ENCODE data around the gene KLF18. TPM values are rescaled to one million over a fixed set of nuclear protein-coding genes. Genes with fewer than 3 reads are reported as not detected.

KLF18 gene
- total and polyA plus RNA-seq, 2 donors (not counting 3 experiments of a cell fraction or from before 2014, with no cell fraction given) = not detected

DNA sequence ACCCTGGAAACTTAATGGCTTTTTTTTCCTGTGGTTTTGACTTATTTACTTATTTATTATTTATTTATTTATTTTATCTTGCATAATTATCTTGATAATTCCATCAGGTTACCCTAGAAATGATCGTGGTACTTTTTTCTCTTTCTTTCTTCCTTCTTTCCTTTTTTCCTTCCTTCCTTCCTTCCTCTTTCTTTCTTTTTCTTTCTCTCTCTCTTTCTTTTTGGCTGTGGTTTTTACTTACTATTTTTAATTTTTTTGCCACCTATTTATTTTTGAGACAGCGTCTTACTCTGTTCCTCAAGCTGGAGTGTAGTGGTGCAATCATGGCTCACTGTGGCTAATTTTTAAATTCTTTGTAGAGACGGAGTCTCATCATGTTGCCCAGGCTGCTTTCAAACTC lies 6.2 kb upstream of the KLF18 start:
- Histone ChIP-seq H3K36me3 (ENCODE audit: control insufficient read depth in 2 of 2, extremely low read depth in 1 of 2, insufficient read depth in 2 of 2, low read length in 2 of 2) (no peaks in the 10 kb centered on the region), H3K4me2 (ENCODE audit: insufficient read depth, low read length) (no peak overlapping the region), H3K27me3 (ENCODE audit: control insufficient read depth in 2 of 2, insufficient read depth in 2 of 2, low read length in 2 of 2) (peaks cover 0 to 4% of the 10 kb centered on the region in 2 experiments), H4K20me1 (replicated peaks; ENCODE audit: control insufficient read depth, extremely low read depth, insufficient read depth, low read length) (no peaks in the 10 kb centered on the region), H3K9me1 (replicated peaks; ENCODE audit: control insufficient read depth, extremely low read depth, insufficient read depth, low read length) (no peaks in the 10 kb centered on the region), H2AFZ (ENCODE audit: low read depth, low read length) (no peak overlapping the region), H3K4me3 (replicated peaks in 1 of 3; ENCODE audit: insufficient read depth in 1 of 3, low read depth in 1 of 3, low read length in 3 of 3) (no peak overlapping the region), H3K9ac (replicated peaks; ENCODE audit: extremely low read depth, insufficient read depth, low read length) (no peak overlapping the region), H3K79me2 (ENCODE audit: control insufficient read depth, insufficient read depth, low read length) (no peaks in the 10 kb centered on the region), H3K4me1 (ENCODE audit: control insufficient read depth, extremely low read depth, insufficient read depth, low read length) (no peaks in the 10 kb centered on the region), H3K9me3 (replicated peaks; ENCODE audit: control insufficient read depth, insufficient read depth, low read length) (no peaks in the 10 kb centered on the region), H3K27ac (ENCODE audit: insufficient read depth, low read depth, low read length) (no peak overlapping the region)
- DNase-seq (ENCODE audit: low read depth, low spot score) (no peak), FAIRE-seq (no peak)
- dilution Hi-C loops (cut with MboI; ENCODE audit: extremely low pct_ligation_motif_present, low sequenced_read_pairs) = no loop called here
- no TSS peak for BruUV-seq (replicated peaks)
- intact Hi-C loops (cut with micrococcal nuclease) = no loop called here
- no peak for TF ChIP-seq GATA2 (IDR thresholded peaks at IDR 0.05; ENCODE audit: insufficient read depth, insufficient read length, low read depth, low read length)
- TF ChIP-seq, protein P1, sequence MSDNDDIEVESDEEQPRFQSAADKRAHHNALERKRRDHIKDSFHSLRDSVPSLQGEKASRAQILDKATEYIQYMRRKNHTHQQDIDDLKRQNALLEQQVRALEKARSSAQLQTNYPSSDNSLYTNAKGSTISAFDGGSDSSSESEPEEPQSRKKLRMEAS (IDR thresholded peaks at IDR 0.05; ENCODE audit: insufficient read depth, insufficient read length) = no peak
- TF ChIP-seq FOS (IDR thresholded peaks at IDR 0.05; ENCODE audit: borderline replicate concordance, insufficient read depth, low read length) = no peak
- TF ChIP-seq POLR2A (IDR thresholded peaks at IDR 0.05; ENCODE audit: low read depth, low read length) = no peak
- TF ChIP-seq POLR2AphosphoS5 (IDR thresholded peaks at IDR 0.05; ENCODE audit: insufficient read depth, low read depth, low read length) = no peak
- TF ChIP-seq, protein P2, sequence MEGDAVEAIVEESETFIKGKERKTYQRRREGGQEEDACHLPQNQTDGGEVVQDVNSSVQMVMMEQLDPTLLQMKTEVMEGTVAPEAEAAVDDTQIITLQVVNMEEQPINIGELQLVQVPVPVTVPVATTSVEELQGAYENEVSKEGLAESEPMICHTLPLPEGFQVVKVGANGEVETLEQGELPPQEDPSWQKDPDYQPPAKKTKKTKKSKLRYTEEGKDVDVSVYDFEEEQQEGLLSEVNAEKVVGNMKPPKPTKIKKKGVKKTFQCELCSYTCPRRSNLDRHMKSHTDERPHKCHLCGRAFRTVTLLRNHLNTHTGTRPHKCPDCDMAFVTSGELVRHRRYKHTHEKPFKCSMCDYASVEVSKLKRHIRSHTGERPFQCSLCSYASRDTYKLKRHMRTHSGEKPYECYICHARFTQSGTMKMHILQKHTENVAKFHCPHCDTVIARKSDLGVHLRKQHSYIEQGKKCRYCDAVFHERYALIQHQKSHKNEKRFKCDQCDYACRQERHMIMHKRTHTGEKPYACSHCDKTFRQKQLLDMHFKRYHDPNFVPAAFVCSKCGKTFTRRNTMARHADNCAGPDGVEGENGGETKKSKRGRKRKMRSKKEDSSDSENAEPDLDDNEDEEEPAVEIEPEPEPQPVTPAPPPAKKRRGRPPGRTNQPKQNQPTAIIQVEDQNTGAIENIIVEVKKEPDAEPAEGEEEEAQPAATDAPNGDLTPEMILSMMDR (IDR thresholded peaks at IDR 0.05; ENCODE audit: extremely low read depth in 1 of 2, insufficient read depth in 1 of 2, low read depth in 1 of 2, low read length in 2 of 2) = no peak
- TF ChIP-seq MYC (IDR thresholded peaks at IDR 0.05; ENCODE audit: low read depth, low read length) = no peak
- TF ChIP-seq EZH2 (IDR thresholded peaks at IDR 0.05; ENCODE audit: borderline replicate concordance, low read depth, low read length, severe bottlenecking) = no peak
- no peak for TF ChIP-seq JUN (IDR thresholded peaks at IDR 0.05; ENCODE audit: borderline replicate concordance, insufficient read depth, insufficient read length, low read depth)
- POLR2A ChIA-PET = no interaction called here
- CTCF ChIA-PET = no interaction called here

Data from endothelial cell of umbilical vein (primary cell).